D721Med (cell line): Measurements from ENCODE around the gene AUH.

ENCODE experiments used
- DNase-seq: peaks from one replicate; pipeline ENCODE4 v3.0.0; 2011; ENCODE audit warnings: low spot score; ENCODE audit not compliant: insufficient read length
- FAIRE-seq: peaks from 2 replicates; lab custom pipeline; 2011; peaks lifted over from hg19 to GRCh38; lab: Jason Lieb, UNC
- CTCF ChIP-seq: IDR thresholded peaks from 2 replicates; pipeline ENCODE4 v1.5.1; 2012; ENCODE audit warnings: mild to moderate bottlenecking, control low read depth; ENCODE audit not compliant: insufficient read depth; ENCODE audit errors: missing control alignments

The AUH gene

DNA sequence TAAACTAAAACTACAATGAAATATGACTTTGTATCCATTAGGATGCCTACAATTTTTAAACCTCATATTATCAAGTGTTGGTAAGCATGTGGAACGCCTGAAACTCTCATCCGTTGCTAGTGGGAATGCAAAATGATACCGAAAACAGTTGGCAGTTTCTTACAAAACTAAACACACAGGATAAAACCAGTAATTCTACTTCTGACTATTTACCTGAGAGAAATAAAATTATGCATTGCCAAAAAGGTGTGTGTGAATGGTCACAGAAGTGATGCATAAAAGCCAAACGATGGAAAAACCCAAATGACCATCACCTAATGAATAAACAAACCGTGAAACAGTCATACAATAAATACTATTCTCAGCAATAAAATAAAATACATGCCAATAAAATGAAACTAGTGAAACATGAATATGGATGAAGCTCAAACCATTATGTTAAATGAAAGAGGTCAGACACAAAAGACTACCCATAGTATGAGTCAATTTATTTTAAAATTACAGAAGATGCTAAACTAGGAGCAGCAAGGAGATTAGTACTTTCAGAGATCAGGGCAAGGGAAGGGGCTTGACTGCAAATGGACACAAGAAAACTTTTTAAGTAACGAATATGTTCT, 13.4 kb downstream of the AUH start:
- FAIRE-seq (peak; percentile 48), DNase-seq (no peak)
- no peak for TF ChIP-seq CTCF

GRCh38 chr9:91347377-91347776, 14.3 kb downstream of the AUH start:
- no peak for FAIRE-seq
- TF ChIP-seq CTCF: no peak
- no peak for DNase-seq

- DNase-seq (no peak), FAIRE-seq (no peak)
- TF ChIP-seq CTCF: no peak
These were observed 15.1 kb downstream of the AUH start for GRCh38 chr9:91346644-91347043.

DNA sequence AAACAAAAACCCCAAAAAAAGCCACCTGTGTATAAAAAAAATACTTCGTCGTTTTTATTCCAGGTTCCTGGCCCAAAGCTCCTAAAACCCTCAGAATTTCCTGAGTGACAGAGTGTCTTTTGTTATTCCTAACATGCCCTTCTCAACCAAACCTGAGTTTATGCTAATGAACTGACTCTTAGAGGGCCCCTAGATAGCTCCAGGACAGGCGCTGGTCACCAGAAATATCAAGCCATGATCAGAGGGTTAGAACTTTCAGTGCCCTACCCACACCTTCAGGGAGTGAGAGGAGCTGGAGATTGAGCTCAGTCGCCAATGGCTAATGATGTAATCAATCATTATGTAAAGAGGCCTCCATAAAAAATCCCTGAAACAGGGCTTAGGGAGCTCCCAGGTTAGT, 15.7 kb downstream of the AUH start:
- FAIRE-seq: no peak
- no peak for DNase-seq
- TF ChIP-seq CTCF: no peak

DNA sequence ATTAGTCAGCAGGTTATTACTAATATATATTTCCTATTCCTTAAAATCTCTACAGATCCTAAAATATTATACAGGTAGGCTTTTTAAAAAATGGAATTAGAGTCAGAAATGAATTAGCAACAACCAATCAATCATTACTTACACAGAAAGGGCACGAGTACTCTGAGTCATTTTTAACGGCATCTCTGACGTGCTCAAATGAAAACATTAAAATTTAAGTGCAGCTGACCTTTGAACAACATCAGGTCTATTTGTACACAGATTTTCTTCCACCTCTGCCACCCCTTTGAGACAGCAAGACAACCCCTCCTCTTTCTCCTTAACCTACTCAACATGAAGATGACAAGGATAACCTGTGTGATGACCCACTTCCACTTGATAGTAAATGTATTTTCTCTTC, 19.1 kb downstream of the AUH start:
- FAIRE-seq (no peak), DNase-seq (no peak)
- TF ChIP-seq CTCF: no peak

GRCh38 chr9:91341749-91342148, 20.0 kb downstream of the AUH start:
- DNase-seq (no peak), FAIRE-seq (no peak)
- no peak for TF ChIP-seq CTCF

DNA sequence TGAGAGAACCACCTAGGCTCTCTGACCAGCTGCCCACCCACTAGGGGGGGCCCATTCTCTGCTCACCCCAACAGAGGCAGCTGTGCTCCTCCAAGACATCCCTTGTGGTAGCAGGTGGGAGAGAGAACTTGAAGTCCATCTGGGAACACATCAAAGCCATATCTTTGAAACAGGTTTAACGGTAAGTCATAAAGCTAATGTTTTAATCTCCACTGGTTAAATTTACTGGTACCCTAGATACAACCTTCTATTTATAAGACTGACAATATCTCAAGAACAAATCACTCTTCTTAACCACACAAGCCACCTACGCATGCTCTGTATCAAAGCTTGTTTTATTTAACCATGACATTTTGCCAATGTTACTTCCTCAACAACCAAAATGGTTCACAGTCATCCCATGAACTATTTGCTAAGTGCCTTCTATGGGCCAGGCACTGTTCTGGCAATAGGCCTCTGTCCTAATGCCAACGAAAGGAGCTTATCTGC, 20.4 kb downstream of the AUH start:
- DNase-seq (no peak), FAIRE-seq (no peak)
- no peak for TF ChIP-seq CTCF
